K562 (cell line): Measurements from ENCODE around the gene VPS11. TPM values are rescaled to one million over a fixed set of nuclear protein-coding genes. Genes with fewer than 3 reads are reported as not detected.

Experiments used
- ARID1B ChIP-seq: fragments of 450-650 bp; IDR thresholded peaks from 2 replicates; pipeline ENCODE4 v1.6.1; 2016; ENCODE audit warnings: antibody characterized with exemption, mild to moderate bottlenecking, inconsistent platforms
- FOSL1 ChIP-seq: fragments of 200-800 bp; sonication (Bioruptor generic); conservative IDR thresholded peaks from 2 replicates; pipeline ENCODE4 v1.6.1; 2016; ENCODE audit warnings: missing genetic modification characterization, missing compliant biosample characterization
- NFE2 ChIP-seq: IDR thresholded peaks from 2 replicates; pipeline ENCODE4 v1.6.1; 2014; ENCODE audit warnings: antibody characterized with exemption, low read depth
- NR4A1 ChIP-seq, 2 experiments: fragments of 250-450 bp in 1 of 2; fragments of 450-650 bp in 1 of 2; sonication (Bioruptor Pico) in 1 of 2; IDR thresholded peaks; 2 replicates each; pipeline versions ENCODE4 v1.4.0 to v1.6.1; 2016 to 2020; ENCODE audit warnings: mild to moderate bottlenecking in 2 of 2, missing compliant biosample characterization in 1 of 2, missing genetic modification characterization in 1 of 2, moderate library complexity in 1 of 2
- RBM22 ChIP-seq: fragments of 200-400 bp; formaldehyde crosslinking; IDR thresholded peaks from 2 replicates; pipeline ENCODE4 v1.6.1; 2018; ENCODE audit warnings: low read length, low read depth; ENCODE audit not compliant: poor library complexity, severe bottlenecking
- SRF ChIP-seq, 2 experiments: fragments of 250-450, 450-650 bp in 1 of 2; sonication (Bioruptor Pico) in 1 of 2; sonication (generic) in 1 of 2; formaldehyde crosslinking; IDR thresholded peaks; 2 replicates each; pipeline versions ENCODE4 v1.5.0 to v1.5.1; 2020 to 2022; ENCODE audit warnings: mild to moderate bottlenecking in 1 of 2, missing genetic modification reagents in 1 of 2
- ZNF384 ChIP-seq: IDR thresholded peaks from 2 replicates; pipeline ENCODE4 v1.6.1; 2012; ENCODE audit warnings: low read depth, low read length, improper control_type of control experiment
- polyA plus RNA-seq, 8 experiments: library from polyadenylated mRNA; depleted of rRNA in 4 of 8; stranded (reverse) in 5 of 8; unstranded in 3 of 8; fragments of >200 nt; fragmentation: Nextera tagmentation in 2 of 8; fragmentation: Illumina TruSeq in 1 of 8; extraction: Ambion mirVana in 2 of 8; extraction: Trizol in 1 of 8; gene quantifications; 2 replicates each; pipeline versions ENCODE4 v1.2.1 to v1.2.3, GENCODE V29; 2011 to 2014; ENCODE audit warnings: inconsistent platforms in 1 of 8, missing spikeins in 1 of 8
- total RNA-seq, 7 experiments: library from RNA; depleted of rRNA in 6 of 7; stranded (reverse); fragments of >200 nt in 6 of 7; fragmentation: Illumina TruSeq in 2 of 7; extraction: Trizol in 2 of 7; gene quantifications; 2 replicates each; pipeline versions ENCODE4 v1.2.1 to v1.2.3, GENCODE V29; 2011 to 2021; ENCODE audit warnings: low replicate concordance in 1 of 7
- TF ChIP-seq, protein P1 (sequence below): fragments of 450-650 bp; IDR thresholded peaks from 2 replicates; pipeline ENCODE4 v1.6.1; 2016; ENCODE audit warnings: low read depth
- TF ChIP-seq, protein P2 (sequence below): fragments of 450-650 bp; IDR thresholded peaks from 2 replicates; pipeline ENCODE4 v1.6.1; 2016
- TF ChIP-seq, protein P3 (sequence below), 3 experiments: IDR thresholded peaks in 2 of 3; conservative IDR thresholded peaks in 1 of 3; 2 replicates each; pipeline ENCODE4 v1.5.1; 2011 to 2012; ENCODE audit warnings: low read length in 3 of 3, mild to moderate bottlenecking in 3 of 3, control low read depth in 2 of 3, improper control_type of control experiment in 1 of 3, inconsistent platforms in 1 of 3, low read depth in 1 of 3, mixed read lengths in 1 of 3, moderate library complexity in 1 of 3; ENCODE audit not compliant: insufficient read depth in 2 of 3

Gene VPS11
- total and polyA plus RNA-seq, 9 of the 15 experiments (the other 6 are each of a cell fraction or from before 2014, with no cell fraction given), result 14.1 to 35.5 (median 27.5) TPM

DNA sequence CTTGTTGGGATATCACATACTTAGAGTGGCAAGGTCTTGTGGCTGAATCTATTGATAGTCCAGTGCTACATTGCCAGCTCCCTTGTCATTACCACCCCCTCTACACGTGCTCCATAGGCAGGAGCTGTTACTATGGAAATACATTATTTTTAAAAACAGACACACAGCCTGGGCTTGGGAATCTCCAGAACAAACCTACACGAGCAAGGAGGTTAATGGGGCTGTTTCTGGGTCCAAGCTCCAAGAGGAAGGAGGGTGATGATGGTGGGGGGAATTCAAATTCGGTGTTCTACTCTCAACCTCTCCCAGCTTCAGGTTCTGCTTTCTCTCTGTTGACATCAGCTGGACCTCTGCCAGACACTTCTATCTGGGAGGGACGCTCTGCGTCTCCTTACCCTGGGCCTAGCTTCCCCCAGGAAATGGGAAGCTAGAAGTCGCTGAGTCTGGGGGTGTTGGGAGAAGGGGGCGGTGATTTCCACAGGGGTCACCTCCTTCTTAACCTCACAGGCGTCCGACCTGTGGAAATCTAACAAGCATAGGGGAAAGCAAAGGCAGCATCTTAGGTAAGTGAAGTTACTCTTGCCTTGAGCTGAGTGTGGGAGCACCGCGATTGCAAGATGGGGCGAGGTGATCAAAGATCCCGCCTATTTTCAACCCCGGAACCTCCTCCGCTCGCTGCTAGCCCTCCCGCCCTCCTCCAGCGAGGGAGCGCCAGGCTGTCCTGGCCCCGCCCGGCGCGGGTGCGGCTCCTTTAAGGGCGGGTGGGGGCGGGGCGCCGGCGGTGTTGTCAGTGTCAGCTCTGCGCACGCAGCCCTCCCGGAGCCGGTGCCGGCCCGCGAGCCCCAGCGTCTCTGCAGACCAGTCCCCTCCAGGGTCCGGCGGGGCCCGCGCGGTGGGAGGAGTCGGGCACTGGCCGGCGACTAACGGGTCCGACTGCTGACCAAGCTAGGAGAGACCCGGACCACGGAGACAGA, 39.2 kb downstream of the VPS11 start, which contains the start of gene C2CD2L (continued):
- TF ChIP-seq, protein P1, sequence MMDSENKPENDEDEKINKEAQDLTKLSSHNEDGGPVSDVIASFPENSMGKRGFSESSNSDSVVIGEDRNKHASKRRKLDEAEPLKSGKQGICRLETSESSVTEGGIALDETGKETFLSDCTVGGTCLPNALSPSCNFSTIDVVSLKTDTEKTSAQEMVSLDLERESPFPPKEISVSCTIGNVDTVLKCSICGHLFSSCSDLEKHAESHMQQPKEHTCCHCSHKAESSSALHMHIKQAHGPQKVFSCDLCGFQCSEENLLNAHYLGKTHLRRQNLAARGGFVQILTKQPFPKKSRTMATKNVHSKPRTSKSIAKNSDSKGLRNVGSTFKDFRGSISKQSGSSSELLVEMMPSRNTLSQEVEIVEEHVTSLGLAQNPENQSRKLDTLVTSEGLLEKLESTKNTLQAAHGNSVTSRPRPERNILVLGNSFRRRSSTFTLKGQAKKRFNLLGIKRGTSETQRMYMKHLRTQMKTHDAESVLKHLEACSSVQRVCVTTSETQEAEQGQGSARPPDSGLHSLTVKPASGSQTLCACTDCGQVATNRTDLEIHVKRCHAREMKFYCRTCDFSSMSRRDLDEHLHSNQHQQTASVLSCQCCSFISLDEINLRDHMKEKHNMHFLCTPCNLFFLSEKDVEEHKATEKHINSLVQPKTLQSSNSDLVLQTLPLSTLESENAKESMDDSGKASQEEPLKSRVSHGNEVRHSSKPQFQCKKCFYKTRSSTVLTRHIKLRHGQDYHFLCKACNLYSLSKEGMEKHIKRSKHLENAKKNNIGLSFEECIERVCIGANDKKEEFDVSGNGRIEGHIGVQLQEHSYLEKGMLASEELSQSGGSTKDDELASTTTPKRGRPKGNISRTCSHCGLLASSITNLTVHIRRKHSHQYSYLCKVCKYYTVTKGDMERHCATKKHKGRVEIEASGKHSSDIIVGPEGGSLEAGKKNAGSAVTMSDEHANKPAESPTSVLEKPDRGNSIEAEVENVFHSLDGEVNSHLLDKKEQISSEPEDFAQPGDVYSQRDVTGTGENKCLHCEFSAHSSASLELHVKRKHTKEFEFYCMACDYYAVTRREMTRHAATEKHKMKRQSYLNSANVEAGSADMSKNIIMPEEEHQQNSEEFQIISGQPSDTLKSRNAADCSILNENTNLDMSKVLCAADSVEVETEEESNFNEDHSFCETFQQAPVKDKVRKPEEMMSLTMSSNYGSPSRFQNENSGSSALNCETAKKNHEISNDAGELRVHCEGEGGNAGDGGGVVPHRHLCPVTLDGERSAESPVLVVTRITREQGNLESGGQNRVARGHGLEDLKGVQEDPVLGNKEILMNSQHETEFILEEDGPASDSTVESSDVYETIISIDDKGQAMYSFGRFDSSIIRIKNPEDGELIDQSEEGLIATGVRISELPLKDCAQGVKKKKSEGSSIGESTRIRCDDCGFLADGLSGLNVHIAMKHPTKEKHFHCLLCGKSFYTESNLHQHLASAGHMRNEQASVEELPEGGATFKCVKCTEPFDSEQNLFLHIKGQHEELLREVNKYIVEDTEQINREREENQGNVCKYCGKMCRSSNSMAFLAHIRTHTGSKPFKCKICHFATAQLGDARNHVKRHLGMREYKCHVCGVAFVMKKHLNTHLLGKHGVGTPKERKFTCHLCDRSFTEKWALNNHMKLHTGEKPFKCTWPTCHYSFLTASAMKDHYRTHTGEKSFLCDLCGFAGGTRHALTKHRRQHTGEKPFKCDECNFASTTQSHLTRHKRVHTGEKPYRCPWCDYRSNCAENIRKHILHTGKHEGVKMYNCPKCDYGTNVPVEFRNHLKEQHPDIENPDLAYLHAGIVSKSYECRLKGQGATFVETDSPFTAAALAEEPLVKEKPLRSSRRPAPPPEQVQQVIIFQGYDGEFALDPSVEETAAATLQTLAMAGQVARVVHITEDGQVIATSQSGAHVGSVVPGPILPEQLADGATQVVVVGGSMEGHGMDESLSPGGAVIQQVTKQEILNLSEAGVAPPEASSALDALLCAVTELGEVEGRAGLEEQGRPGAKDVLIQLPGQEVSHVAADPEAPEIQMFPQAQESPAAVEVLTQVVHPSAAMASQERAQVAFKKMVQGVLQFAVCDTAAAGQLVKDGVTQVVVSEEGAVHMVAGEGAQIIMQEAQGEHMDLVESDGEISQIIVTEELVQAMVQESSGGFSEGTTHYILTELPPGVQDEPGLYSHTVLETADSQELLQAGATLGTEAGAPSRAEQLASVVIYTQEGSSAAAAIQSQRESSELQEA, result no peak
- TF ChIP-seq ARID1B (peak; percentile 74), RBM22 (no peak), ZNF384 (no peak; the same call in 1 of the 2 replicates), NR4A1 (CRISPR knock-in tag; IDR thresholded peaks at IDR 0.05) (peak; percentile 72; the same call in 1 of the 2 replicates), NR4A1 (tag; IDR thresholded peaks at IDR 0.05) (peak; percentile 51; the same call in 1 of the 2 replicates), NFE2 (no peak; the same call in 1 of the 2 replicates), SRF (CRISPR knock-in tag; IDR thresholded peaks at IDR 0.05) (no peak), FOSL1 (tag) (0 out of 2 replicates have a peak, but pooled peaks have one; percentile 27)
- TF ChIP-seq, protein P2, sequence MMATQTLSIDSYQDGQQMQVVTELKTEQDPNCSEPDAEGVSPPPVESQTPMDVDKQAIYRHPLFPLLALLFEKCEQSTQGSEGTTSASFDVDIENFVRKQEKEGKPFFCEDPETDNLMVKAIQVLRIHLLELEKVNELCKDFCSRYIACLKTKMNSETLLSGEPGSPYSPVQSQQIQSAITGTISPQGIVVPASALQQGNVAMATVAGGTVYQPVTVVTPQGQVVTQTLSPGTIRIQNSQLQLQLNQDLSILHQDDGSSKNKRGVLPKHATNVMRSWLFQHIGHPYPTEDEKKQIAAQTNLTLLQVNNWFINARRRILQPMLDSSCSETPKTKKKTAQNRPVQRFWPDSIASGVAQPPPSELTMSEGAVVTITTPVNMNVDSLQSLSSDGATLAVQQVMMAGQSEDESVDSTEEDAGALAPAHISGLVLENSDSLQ, result peak; percentile 61; the same call in 1 of the 2 replicates
- TF ChIP-seq, protein P3, sequence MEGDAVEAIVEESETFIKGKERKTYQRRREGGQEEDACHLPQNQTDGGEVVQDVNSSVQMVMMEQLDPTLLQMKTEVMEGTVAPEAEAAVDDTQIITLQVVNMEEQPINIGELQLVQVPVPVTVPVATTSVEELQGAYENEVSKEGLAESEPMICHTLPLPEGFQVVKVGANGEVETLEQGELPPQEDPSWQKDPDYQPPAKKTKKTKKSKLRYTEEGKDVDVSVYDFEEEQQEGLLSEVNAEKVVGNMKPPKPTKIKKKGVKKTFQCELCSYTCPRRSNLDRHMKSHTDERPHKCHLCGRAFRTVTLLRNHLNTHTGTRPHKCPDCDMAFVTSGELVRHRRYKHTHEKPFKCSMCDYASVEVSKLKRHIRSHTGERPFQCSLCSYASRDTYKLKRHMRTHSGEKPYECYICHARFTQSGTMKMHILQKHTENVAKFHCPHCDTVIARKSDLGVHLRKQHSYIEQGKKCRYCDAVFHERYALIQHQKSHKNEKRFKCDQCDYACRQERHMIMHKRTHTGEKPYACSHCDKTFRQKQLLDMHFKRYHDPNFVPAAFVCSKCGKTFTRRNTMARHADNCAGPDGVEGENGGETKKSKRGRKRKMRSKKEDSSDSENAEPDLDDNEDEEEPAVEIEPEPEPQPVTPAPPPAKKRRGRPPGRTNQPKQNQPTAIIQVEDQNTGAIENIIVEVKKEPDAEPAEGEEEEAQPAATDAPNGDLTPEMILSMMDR (IDR thresholded peaks at IDR 0.05 in 2 of 3, conservative IDR thresholded peaks at IDR 0.05 in 1 of 3; ENCODE audit: insufficient read depth in 2 of 3, low read depth in 1 of 3, low read length in 3 of 3), result no peak
